GM10248 (cell line): ENCODE measurements around the gene CHRNB1.

Source experiments
- CTCF ChIA-PET: fragments of 300-600 bp; sonication (Branson Sonifier 250); formaldehyde crosslinking; extraction: SDS; loops from one replicate; lab custom pipeline; 2021; ENCODE audit warnings: antibody characterized with exemption; lab: Yijun Ruan, JAX
- POLR2A ChIA-PET: fragments of 350-650 bp; sonication (Branson Sonifier 250); formaldehyde crosslinking; extraction: SDS; loops from one replicate; lab custom pipeline; 2020; ENCODE audit warnings: antibody characterized with exemption; lab: Yijun Ruan, JAX
- DNase-seq: peaks from one replicate; pipeline ENCODE4 v3.0.0; 2012; ENCODE audit errors: extremely low spot score
- CTCF ChIP-seq: IDR thresholded peaks from 2 replicates; pipeline ENCODE4 v1.5.1; 2012; ENCODE audit warnings: mild to moderate bottlenecking, low read depth; ENCODE audit errors: extremely low read depth, missing control alignments, control extremely low read depth

CHRNB1 gene

GRCh38 chr17:7407485-7408251 is 37.2 kb upstream of the CHRNB1 start, which contains the start of gene NLGN2:
Gene NLGN2, plus strand, starts transcription at chr17:7407845. Its CDS starts 411 bp downstream, at chr17:7408256.
- CTCF ChIA-PET = interaction anchor here (1.6 to 2.8 kb wide), 2 partner anchors 10 to 52 kb away, joined by 5 to 10 read pairs; no protein-coding TSS in a partner anchor
- no peak for DNase-seq
- POLR2A ChIA-PET = no interaction called here
- TF ChIP-seq CTCF = no peak

GRCh38 chr17:7408252-7408727 is 36.6 kb upstream of the CHRNB1 start:
- ChIA-PET POLR2A (no interaction called here), CTCF (no interaction called here)
- no peak for DNase-seq
- no peak for TF ChIP-seq CTCF

- TF ChIP-seq CTCF = no peak
- POLR2A ChIA-PET = no interaction called here
- CTCF ChIA-PET = no interaction called here
- DNase-seq = no peak
Observed at GRCh38 chr17:7408863-7409262, 36.0 kb upstream of the CHRNB1 start.

- CTCF ChIA-PET = no interaction called here
- no peak for TF ChIP-seq CTCF
- DNase-seq = no peak
- POLR2A ChIA-PET = no interaction called here
Observed at GRCh38 chr17:7409716-7410115, 35.1 kb upstream of the CHRNB1 start.

- ChIA-PET CTCF (no interaction called here), POLR2A (no interaction called here)
- no peak for TF ChIP-seq CTCF
- DNase-seq = no peak
Observed at GRCh38 chr17:7410634-7411426, 34.0 kb upstream of the CHRNB1 start.

GRCh38 chr17:7411427-7411750 is 33.5 kb upstream of the CHRNB1 start:
- no peak for TF ChIP-seq CTCF
- ChIA-PET POLR2A (no interaction called here), CTCF (no interaction called here)
- DNase-seq = no peak
